ENCODE measurements around the gene UNC13B. TPM values are rescaled to one million over a fixed set of nuclear protein-coding genes. Genes with fewer than 3 reads are reported as not detected.

Gene UNC13B
- total RNA-seq, 1 donor from 2014 or later, result 24.5 TPM

DNA sequence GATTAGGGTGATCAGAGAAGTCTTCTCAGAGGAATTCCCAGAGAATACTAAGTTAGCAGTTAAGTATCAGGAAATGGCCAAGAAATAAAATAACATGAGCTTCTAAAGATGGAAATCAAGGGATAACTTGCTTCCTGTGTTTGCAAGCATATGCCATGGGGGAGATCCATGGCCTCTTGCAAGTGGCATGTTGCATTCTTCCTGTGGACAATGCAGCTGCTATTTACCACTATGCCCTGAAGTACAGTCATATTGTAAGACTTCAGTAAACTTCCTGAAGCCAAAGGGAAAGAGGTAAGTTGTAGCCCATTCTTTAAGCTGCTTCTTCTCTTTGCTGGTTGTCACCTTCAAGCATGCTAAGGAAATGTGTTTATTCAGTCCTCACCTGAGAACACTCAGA, 173.4 kb downstream of the UNC13B start:
- Mint-ChIP-seq H3K36me3 (ENCODE audit: unreplicated experiment) (no peaks in the 10 kb centered on the region), H3K27ac (ENCODE audit: unreplicated experiment) (no peak overlapping the region), H3K9me3 (ENCODE audit: unreplicated experiment) (no peaks in the 10 kb centered on the region), H3K27me3 (ENCODE audit: unreplicated experiment) (no peaks in the 10 kb centered on the region), H3K4me1 (ENCODE audit: unreplicated experiment) (peaks cover 4% of the 10 kb centered on the region), H3K4me3 (ENCODE audit: unreplicated experiment) (no peak overlapping the region)
- no peak for DNase-seq (ENCODE audit: extremely low spot score, unreplicated experiment)
- TF ChIP-seq, protein P1, sequence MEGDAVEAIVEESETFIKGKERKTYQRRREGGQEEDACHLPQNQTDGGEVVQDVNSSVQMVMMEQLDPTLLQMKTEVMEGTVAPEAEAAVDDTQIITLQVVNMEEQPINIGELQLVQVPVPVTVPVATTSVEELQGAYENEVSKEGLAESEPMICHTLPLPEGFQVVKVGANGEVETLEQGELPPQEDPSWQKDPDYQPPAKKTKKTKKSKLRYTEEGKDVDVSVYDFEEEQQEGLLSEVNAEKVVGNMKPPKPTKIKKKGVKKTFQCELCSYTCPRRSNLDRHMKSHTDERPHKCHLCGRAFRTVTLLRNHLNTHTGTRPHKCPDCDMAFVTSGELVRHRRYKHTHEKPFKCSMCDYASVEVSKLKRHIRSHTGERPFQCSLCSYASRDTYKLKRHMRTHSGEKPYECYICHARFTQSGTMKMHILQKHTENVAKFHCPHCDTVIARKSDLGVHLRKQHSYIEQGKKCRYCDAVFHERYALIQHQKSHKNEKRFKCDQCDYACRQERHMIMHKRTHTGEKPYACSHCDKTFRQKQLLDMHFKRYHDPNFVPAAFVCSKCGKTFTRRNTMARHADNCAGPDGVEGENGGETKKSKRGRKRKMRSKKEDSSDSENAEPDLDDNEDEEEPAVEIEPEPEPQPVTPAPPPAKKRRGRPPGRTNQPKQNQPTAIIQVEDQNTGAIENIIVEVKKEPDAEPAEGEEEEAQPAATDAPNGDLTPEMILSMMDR (IDR thresholded peaks at IDR 0.05), result no peak

DNA sequence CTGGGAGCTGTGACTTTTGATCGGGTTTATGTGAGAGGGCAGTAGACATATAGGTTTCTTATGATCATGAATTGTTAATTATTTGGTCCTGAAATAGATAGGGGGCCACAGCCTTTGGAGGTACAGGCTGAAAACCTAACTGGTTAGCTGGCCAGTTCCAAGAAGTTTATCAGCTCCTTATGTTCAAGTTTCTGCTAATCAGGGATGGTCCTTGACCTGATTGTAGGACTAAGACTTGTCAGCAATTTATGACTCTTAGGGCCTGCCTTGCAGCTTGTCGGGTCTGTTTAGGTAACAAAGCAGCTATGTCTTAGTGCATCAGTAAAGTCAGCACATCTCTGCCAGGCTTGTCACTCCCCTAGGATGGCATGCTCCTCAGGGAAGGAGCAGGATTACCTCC, 176.3 kb downstream of the UNC13B start:
- no peaks in the 10 kb centered on the region for H3K9me3 Mint-ChIP-seq (ENCODE audit: unreplicated experiment)
- H3K4me1 Mint-ChIP-seq (ENCODE audit: unreplicated experiment), result peaks cover 20% of the 10 kb centered on the region
- no peaks in the 10 kb centered on the region for H3K27me3 Mint-ChIP-seq (ENCODE audit: unreplicated experiment)
- no peak overlapping the region for H3K4me3 Mint-ChIP-seq (ENCODE audit: unreplicated experiment)
- H3K27ac Mint-ChIP-seq (ENCODE audit: unreplicated experiment), result no peak overlapping the region
- TF ChIP-seq, protein P1 (IDR thresholded peaks at IDR 0.05), result no peak
- H3K36me3 Mint-ChIP-seq (ENCODE audit: unreplicated experiment), result no peaks in the 10 kb centered on the region
- DNase-seq (ENCODE audit: extremely low spot score, unreplicated experiment), result no peak

DNA sequence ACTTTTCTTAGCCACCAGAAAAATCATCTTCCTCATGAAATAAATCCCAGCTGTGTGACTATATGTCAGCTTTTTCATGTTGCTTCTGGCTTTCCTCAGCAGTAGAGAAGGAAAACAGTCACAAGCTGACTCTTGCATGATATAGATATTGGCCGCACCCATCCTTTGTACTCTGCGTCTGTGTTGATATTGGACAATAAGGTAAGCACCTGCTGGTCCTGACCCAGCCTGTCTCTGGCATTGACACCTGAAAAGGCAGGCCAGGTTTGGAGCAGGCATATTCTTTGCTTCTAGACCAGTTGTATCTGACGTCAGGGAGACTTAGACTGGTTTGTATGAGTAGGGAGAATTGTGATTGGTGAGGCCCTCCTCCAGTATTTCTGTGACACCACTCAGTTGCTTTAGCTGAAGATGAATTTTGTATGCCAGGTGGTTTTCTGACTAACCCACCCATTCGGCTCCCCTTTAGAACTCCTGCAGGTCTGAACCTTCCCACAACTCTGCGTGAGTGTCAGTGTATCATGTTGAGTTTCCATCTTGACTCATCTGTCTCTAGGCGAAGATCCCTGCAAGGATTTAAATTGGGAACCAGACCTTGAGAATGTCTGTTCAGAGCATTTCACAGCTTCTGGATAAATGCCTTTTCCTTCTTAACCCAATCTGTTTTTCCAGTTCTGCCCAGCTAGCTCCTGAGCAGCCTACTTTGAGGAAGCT, 176.9 kb downstream of the UNC13B start:
- TF ChIP-seq, protein P1 (IDR thresholded peaks at IDR 0.05), result no peak
- H3K9me3 Mint-ChIP-seq (ENCODE audit: unreplicated experiment), result no peaks in the 10 kb centered on the region
- H3K36me3 Mint-ChIP-seq (ENCODE audit: unreplicated experiment), result no peaks in the 10 kb centered on the region
- H3K4me1 Mint-ChIP-seq (ENCODE audit: unreplicated experiment), result peaks cover 17% of the 10 kb centered on the region
- H3K4me3 Mint-ChIP-seq (ENCODE audit: unreplicated experiment), result no peak overlapping the region
- no peaks in the 10 kb centered on the region for H3K27me3 Mint-ChIP-seq (ENCODE audit: unreplicated experiment)
- DNase-seq (ENCODE audit: extremely low spot score, unreplicated experiment), result no peak
- no peak overlapping the region for H3K27ac Mint-ChIP-seq (ENCODE audit: unreplicated experiment)

DNA sequence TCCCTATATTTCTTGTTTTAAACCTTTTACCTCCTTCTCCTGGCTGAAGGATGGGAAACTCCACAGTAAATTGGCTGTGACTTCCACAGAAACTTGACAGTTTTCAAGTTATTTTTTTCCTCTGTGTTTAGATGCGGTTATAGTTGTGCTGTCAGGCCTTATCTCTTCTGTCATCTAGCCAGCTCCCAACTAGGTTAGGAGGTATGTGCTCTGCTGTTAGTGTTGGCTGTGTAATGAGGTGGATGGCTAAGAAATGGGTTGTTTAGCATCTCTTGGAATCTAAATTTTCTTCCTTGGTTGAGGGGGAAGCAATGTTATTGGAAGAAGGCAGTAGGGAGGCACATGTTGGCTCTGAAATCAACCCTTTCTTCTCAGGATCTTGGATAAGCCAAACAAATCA, 178.2 kb downstream of the UNC13B start:
- TF ChIP-seq, protein P1 (IDR thresholded peaks at IDR 0.05), result no peak
- Mint-ChIP-seq H3K4me3 (ENCODE audit: unreplicated experiment) (no peak overlapping the region), H3K27me3 (ENCODE audit: unreplicated experiment) (no peaks in the 10 kb centered on the region), H3K9me3 (ENCODE audit: unreplicated experiment) (no peaks in the 10 kb centered on the region), H3K36me3 (ENCODE audit: unreplicated experiment) (no peaks in the 10 kb centered on the region), H3K27ac (ENCODE audit: unreplicated experiment) (no peak overlapping the region), H3K4me1 (ENCODE audit: unreplicated experiment) (peaks cover 17% of the 10 kb centered on the region)
- DNase-seq (ENCODE audit: extremely low spot score, unreplicated experiment), result no peak

DNA sequence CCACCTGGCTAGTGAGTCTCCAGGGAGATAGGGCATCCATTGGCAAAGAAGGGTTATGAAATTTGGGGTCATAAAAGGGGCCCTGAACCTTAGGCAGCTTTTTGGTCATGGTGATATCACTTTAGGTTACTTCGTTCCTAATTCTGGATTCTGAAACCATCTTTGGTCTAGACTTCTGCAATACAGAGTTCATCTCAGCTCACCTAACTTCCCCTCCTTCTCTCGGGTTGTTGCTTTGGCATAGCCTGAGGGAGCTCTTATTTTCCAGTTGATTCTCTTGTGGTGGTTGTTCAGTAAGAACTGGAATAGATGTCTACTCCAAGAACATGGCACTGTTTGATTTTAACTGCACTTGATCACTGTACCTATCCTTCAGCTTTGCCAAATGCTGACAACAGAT, 179.2 kb downstream of the UNC13B start:
- H3K4me1 Mint-ChIP-seq (ENCODE audit: unreplicated experiment), result peaks cover 17% of the 10 kb centered on the region
- no peaks in the 10 kb centered on the region for H3K9me3 Mint-ChIP-seq (ENCODE audit: unreplicated experiment)
- DNase-seq (ENCODE audit: extremely low spot score, unreplicated experiment), result no peak
- H3K27me3 Mint-ChIP-seq (ENCODE audit: unreplicated experiment), result no peaks in the 10 kb centered on the region
- TF ChIP-seq, protein P1 (IDR thresholded peaks at IDR 0.05), result no peak
- no peak overlapping the region for H3K27ac Mint-ChIP-seq (ENCODE audit: unreplicated experiment)
- no peak overlapping the region for H3K4me3 Mint-ChIP-seq (ENCODE audit: unreplicated experiment)
- no peaks in the 10 kb centered on the region for H3K36me3 Mint-ChIP-seq (ENCODE audit: unreplicated experiment)
